ENCODE results near the gene CYSTM1. TPM values are rescaled to one million over a fixed set of nuclear protein-coding genes. Genes with fewer than 3 reads are reported as not detected.
A peak's percentile ranks its signal among the peaks of the same experiment; 100 is the strongest.

CYSTM1 gene
- total and polyA plus RNA-seq, 8 donors = 28.4 to 90.4 (median 35.1) TPM

GRCh38 chr5:140220032-140220697 is 45.2 kb downstream of the CYSTM1 start:
- no peak for DNase-seq
- H3K27me3 ChIP-seq = no peaks in the 10 kb centered on the region
- no peak for TF ChIP-seq CTCF (IDR thresholded peaks at IDR 0.05)
- no peaks in the 10 kb centered on the region for H3K36me3 ChIP-seq
- ATAC-seq = no peak
- peaks cover 19 to 79% of the 10 kb centered on the region in 2 donors for H3K4me1 ChIP-seq
- peak overlapping the region in 1 of 2 donors; percentile 20 for H3K27ac ChIP-seq
- H3K4me3 ChIP-seq = no peak overlapping the region
- H3K9me3 ChIP-seq = no peaks in the 10 kb centered on the region
- intact Hi-C loops (cut with DNase I) = no loop called here

- no peaks in the 10 kb centered on the region for H3K9me3 ChIP-seq
- no peak overlapping the region for H3K4me3 ChIP-seq
- no peaks in the 10 kb centered on the region for H3K36me3 ChIP-seq
- intact Hi-C loops (cut with DNase I) = no loop called here
- no peak overlapping the region for H3K27ac ChIP-seq
- peaks cover 14 to 76% of the 10 kb centered on the region in 2 donors for H3K4me1 ChIP-seq
- ATAC-seq (no peak), DNase-seq (no peak)
- no peaks in the 10 kb centered on the region for H3K27me3 ChIP-seq
- TF ChIP-seq CTCF (IDR thresholded peaks at IDR 0.05) = no peak
Measured at GRCh38 chr5:140220698-140221064, 45.7 kb downstream of the CYSTM1 start.

GRCh38 chr5:140221697-140222223 is 46.8 kb downstream of the CYSTM1 start:
- Histone ChIP-seq H3K4me1 (peaks cover 10 to 65% of the 10 kb centered on the region in 2 donors), H3K9me3 (no peaks in the 10 kb centered on the region), H3K4me3 (no peak overlapping the region), H3K36me3 (no peaks in the 10 kb centered on the region), H3K27ac (peak overlapping the region in 1 of 2 donors; percentile 49), H3K27me3 (no peaks in the 10 kb centered on the region)
- TF ChIP-seq CTCF (IDR thresholded peaks at IDR 0.05) = no peak
- peak; percentile 31 for ATAC-seq
- intact Hi-C loops (cut with DNase I) = no loop called here
- no peak for DNase-seq

GRCh38 chr5:140222416-140222815 is 47.4 kb downstream of the CYSTM1 start:
- H3K27ac ChIP-seq = no peak overlapping the region
- H3K27me3 ChIP-seq = no peaks in the 10 kb centered on the region
- intact Hi-C loops (cut with DNase I) = no loop called here
- DNase-seq = no peak
- no peak overlapping the region for H3K4me3 ChIP-seq
- H3K9me3 ChIP-seq = no peaks in the 10 kb centered on the region
- TF ChIP-seq CTCF (IDR thresholded peaks at IDR 0.05) = no peak
- ATAC-seq = peak; percentile 8
- no peaks in the 10 kb centered on the region for H3K36me3 ChIP-seq
- peaks cover 10 to 59% of the 10 kb centered on the region in 2 donors for H3K4me1 ChIP-seq

GRCh38 chr5:140223567-140223966 is 48.6 kb downstream of the CYSTM1 start:
- Histone ChIP-seq H3K27ac (no peak overlapping the region), H3K27me3 (no peaks in the 10 kb centered on the region), H3K4me3 (no peak overlapping the region), H3K9me3 (no peaks in the 10 kb centered on the region), H3K36me3 (no peaks in the 10 kb centered on the region), H3K4me1 (peaks cover 10 to 61% of the 10 kb centered on the region in 2 donors)
- no peak for TF ChIP-seq CTCF (IDR thresholded peaks at IDR 0.05)
- DNase-seq (no peak), ATAC-seq (no peak)
- intact Hi-C loops (cut with DNase I) = no loop called here

Data from left lung (tissue), 10 donors.